Inflammatory macrophage treated with lipopolysaccharide for 1 hour (primary cell): Measurements from ENCODE around the gene HAO2.

Experiments
- DNase-seq, 2 donors: peaks; one replicate each; pipeline ENCODE4 v3.0.0-alpha.2; 2020 to 2022

The HAO2 gene

DNA sequence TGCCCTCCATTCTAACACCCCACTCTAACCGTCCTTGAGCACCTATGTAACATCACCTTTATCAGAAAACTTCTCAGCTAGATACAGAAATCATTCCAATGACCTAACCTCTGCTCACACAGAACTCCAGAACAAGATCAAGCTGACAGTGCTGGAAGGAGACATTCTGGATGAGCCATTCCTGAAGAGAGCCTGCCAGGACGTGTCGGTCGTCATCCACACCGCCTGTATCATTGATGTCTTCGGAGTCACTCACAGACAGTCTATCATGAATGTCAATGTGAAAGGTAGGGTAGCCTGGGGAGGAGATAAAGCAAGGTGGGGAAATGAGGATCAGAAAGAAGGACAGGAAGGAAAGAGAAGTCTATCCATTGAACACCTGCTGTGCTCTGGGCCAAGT is 74.2 kb downstream of the HAO2 start:
- DNase-seq: no peak
